ENCODE data around the gene BCL11B.

Gene BCL11B

DNA sequence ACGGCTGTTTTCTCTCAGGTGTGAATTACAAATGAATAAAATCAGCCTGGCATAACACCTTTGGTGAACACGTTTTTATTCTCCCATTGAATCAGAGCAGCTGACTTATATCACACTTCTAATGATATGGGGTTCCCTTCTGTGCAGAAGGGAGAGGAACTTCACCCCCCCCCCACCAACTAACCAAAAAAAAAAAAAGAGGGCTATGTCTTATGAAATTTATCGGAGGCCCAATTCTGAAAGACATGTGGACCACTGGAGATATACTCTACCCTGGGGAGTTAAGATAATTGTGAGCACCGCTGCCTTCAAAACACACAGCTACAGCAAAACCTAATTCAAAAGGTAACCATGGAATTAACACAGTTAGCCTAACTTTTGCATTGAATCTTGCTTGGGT, 4.6 kb downstream of the BCL11B start:
- DNase-seq = no peak

DNA sequence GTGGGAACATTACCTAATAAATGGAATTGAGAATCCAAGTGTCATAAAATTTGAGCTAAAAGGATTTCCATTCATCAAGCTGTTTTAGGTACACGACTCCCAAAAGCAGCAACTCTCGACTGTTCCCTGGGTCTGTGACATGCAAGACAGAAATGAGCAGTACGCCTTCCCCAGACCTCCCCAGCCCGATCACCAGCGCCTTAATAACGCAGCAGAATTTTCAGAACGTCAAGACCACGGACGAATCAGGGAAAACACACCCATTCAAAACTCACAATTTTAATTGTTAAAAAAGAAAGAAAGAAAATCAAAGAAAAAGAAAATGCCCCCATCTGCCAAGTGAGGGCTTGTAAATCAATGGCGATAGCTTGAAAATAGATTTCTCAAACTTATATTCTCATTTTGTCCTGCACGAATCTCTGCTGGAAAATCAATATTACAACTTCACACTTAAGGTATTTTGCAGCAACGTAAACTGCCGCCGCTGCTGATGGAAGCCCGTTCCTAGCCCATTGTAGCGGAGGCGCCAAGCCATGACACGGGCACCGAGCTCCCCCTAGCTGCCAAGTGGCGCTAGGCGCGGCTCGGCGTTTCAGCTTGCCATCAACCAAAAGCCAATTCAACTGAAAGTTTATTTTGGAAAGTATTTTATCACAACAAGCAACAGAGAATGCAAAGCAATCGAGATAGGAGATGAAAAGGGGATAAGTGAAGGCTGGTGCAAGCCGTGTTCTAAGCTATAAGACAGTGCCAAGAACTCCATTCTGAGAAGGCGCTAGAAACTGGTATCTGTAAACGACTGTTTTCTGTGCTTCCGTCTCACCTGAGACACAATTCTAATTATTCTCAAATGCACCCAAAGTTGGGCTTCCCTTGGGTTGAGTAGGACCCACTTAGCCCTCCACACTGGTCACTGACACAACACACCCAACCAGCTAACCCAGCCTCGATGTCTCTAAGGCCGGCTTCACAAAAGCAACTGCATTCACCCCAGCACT, 5.5 kb downstream of the BCL11B start:
- DNase-seq = peak; percentile 83

DNA sequence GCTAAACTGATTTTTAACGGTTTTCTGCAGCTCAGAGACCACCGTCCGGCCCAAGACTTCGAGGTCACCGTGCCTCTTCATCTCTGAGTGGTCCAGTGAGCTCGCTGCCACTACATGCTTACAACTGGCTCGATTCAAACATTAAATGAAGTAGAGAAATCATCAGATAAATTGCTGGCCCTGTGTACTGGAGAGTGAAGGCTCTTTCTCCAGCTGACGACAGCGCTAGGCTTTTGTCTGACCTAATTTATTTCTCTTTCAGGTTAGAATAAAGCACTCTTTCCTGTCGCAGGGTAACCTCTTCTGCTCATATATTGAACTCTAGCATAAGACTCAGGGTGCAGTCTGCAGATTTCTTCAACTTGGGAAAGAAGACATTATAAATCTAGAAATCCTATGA, 6.4 kb downstream of the BCL11B start:
- no peak for DNase-seq

DNA sequence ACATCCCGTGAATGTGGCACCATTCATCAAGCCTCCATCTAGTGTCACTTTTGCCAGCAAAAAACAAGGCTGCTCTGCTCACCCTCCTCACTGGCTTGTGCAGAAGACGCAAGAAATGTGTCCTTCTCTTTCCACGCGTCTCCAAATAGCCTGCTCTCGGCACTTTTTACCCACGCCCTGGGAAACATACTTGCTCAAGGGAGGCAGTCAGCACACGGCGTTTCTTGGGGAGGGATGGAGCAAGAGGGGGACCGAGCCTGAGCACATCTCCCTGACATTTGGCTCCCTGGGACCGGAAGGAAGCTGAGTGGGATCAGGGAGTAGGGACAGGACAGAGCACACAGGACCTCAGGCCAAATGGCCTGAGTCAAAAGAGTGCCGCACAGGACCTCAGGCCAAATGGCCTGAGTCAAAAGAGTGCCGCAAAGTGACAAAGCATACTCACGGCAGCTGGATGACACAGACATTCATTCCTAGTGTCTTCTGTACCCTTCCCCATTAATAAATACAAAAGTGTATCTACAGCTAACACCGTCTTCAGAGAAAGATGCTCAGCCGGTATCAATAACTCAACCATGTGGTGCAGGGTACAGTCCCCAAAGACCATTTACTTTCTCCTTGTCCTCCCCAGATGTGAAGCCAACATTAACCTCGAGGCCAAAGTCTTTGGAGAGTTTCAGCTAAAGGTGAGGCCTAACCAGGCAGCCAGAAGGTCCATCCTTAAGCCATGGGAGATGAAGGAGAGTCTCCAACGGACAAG, 7.1 kb downstream of the BCL11B start:
- DNase-seq = no peak

DNA sequence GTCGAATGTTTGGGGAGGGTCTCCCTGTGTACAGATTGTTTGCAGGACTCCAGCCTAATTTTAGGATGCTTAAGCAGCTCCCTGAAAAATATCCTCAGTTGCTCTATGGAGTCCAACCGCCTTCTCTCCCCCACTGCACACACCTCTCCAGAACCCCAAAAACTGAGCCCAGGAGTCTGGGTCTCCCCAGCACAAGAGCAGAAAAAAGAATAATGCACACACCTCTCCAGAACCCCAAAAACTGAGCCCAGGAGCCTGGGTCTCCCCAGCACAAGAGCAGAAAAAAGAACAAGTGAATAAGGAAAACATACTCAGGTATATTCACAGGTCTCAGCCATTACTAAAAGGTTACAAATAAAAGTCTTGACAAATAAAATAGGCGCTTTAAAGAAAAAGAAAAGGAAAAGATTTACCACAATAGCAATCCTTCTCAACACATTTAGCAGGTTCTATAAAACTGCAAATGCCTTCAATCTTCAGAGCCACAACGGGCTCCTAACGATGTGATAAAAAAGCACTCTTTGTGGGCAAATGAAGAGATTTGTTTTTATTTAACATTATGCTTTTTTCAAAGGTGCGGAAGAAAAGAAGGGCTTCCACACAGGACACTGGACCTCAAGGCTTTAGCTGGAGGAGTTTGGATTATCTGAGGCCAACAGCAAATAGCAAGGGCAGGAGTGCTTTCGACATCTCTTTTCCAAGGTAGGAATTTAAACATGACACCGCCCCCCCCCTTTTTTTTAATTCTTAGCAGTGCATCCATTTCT, 8.2 kb downstream of the BCL11B start:
- DNase-seq = no peak

DNA sequence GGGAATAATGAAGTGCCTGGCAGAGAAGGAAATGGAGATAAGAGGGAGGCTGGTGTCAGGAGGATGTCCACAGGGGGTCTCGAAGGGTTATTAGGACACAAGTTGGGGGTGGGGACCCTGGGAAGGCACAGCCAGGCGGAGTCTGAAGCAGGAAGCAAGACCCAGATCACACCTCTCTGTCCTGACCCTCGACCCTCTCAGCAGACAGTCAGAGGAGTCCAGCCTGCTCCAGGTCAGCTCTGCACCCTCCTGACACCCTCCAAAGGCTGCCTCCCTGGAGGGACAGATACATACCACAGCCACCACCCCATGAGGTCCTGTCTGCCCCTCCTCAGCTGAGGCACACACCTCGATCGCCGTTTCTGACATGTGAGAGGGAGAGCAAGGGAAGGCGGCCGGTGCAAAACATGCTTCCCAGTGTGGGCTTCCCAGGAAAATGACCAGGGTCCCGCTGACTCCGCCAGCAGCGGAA, 9.0 kb downstream of the BCL11B start:
- DNase-seq = no peak

DNA sequence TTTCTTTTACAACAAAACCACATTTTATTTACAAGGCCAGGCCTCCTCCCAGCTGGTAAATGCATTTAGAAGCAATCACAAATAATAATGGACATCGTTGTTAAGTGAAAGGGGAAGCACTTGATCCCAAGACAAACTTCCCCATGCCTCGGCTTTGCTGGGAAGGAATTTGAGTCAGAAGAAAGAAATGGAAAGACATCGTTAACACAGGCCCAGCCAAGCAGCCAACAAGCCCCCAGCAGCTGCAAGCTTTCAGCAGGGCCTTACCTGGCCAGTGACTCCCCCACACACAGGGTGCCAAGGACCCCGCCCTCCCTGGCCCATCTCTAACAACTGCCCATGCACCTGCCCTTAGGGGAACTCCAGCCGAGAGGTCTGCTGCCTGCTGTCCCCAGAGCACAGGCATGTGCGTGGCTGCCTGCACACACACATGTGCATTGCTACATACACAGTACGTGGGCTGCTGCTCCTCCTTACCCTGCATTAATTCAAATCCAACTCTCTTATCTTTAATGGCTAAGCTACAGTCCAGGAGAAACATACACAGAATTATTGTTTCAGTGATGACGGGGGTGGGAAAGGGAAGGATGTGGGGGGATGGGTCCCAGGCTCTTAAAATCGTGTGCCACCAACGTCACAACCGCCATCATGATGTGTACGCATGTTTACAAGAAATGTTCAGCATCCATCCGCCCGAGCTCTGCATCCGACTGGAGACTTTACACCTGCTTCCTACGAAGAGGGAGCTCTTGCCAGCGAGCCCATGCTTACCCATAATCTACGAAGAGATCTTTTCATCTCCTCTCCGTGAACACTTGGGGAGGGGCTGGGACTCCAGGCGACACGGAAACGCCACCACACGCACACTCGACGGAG, 9.8 kb downstream of the BCL11B start:
- peak; percentile 36 for DNase-seq

DNA sequence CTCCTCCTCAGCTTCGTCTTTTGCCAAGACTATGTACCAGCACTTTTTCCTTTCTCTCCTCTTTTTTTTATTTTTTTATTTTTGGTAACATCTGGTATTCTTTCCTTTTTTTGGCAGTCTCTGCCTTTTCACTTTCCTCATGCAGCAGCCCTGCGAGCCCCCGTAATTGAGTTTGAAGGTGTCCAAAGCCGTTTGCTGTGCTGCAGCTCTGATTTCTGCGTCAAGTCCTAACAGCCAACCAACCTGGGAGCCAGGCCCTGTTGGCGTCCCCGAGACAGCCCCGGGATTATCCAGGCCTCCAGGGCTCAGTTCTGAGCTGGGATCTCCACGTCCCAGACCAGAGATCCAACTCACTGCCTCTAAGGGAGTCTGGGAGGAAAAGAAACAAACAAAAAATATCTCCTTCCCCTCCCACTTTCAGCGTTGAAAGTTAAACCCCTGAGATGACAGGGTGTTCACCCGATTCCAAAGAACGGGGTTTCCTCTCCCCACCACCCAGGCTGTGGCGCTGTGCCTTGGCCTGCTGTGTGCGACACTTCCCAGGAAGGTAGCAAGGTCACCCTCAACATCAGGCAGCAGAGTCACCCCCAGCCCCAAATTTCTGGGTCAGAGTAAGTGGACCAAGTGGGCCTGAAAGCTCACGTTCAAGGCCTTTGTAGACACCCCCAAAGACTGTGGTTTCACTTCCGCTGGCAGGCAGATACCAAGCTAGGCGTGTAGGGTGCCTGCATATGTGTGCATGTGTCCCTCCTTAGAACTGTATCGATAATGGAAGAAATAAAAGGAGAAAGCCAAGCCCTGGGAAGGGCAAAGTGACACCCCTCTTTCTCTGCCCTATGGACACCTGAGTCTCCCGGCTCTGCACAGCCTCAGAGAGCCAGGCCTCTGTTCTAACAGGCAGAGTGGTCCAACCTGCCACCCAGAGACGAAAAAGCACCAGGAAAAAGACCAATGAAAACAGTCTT, 11.1 kb downstream of the BCL11B start:
- no peak for DNase-seq

DNA sequence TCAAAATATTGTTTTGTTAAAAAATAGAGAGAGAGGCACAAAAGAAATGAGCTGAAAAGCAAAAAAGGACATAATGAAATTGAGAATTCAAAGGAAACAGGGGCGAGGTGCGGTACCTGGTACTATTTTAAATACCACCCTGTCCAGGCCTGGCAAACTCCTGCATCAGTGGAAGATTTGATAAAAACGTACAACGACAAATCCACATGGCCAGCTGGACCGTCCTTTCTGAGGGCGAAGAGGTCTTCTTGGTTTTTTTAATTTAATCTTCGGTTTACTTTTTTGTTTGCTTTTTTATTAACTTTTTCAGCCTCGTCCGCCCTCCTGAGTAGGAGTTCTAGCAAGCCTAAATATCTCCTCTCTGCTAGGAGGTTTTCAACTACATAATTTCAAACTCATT, 11.9 kb downstream of the BCL11B start:
- DNase-seq = no peak

DNA sequence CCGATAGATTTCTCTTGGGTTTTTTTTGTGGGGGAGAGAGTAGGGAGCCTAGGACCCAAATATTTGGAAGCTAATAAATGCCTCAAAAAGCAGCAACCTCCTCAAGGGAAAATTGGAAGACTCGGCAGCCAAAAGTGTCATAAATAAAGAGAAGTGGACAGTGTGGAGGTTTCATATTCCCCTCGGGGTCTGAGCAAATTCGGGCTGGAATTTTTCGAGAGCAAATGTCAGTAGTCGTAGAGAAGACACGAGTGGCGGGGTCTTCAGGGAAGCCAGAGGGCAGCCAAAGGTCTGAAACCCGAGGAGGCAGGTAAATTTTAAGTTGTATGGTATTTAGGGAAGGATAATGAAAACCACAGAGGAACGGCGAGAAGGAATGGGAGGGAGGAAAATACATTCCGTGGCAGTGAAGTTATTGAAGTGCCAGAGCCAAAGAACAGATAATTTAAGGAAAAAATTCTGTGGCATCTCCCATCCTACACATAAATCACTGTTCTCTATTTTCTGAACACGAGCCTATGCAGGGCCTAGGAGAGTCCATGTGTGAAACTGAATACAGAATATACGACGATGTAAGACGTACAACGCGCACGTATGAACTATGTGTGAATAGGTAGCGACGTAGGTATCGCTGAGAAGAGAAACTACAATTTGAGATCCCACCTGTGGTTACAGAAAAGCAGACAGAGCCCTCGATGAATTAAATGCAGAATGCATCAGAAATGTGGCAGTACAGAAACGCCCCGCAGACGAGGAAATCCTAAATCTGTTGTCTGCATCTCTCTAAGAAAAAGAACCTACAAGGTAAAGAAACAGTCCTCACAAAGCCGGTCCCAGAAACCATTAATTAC, 12.9 kb downstream of the BCL11B start:
- no peak for DNase-seq

DNA sequence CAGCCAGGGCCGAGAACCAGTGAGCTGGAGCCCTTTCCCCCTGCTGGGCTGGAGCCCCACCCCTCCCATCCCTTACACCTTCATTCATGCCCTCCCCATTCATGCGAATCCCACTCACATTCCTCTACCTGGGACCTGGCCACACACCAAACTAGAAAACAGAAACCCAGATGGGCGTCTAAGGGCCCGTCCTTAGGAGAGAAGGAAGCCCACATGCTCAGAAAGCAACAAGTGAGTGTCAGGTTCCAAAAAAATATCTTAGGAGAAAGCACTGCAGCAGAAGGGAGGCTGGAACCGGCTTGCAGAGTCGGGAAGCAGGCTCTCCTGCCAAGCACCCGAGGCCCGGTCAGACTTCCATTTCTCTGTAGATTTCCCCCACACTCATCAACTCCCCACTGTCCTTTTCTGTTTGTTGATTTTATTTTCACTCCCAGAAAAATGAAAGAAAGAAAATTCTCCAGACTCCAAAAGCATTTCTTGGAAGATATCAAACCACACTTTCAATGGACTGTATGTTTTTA, 13.6 kb downstream of the BCL11B start:
- DNase-seq = no peak

DNA sequence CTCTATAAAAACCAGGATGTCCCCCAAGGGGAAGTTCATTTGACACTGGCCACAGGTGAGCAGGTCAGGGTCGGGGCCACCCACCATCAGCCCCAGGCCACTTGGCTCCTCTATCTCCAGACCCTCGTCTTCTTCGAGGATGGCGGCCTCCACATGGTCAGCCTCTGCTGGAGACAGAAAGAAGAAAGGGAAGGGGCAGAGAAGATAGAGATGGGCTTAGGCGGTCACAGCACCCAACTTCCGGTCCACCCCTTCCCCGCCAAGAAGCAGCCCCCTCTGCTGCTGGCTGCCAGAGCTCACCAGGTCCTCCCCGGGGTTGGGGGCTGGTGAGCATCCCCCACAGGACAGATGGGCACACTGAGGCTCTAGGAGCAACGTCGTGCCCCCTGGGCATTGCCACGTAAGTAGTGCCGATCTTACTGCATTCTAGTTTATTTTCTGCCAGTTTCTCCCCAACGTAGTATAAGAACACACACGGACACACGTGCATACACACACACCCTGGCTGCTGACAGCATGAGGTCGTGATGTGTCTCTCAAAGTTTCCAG, 14.2 kb downstream of the BCL11B start:
- no peak for DNase-seq

DNA sequence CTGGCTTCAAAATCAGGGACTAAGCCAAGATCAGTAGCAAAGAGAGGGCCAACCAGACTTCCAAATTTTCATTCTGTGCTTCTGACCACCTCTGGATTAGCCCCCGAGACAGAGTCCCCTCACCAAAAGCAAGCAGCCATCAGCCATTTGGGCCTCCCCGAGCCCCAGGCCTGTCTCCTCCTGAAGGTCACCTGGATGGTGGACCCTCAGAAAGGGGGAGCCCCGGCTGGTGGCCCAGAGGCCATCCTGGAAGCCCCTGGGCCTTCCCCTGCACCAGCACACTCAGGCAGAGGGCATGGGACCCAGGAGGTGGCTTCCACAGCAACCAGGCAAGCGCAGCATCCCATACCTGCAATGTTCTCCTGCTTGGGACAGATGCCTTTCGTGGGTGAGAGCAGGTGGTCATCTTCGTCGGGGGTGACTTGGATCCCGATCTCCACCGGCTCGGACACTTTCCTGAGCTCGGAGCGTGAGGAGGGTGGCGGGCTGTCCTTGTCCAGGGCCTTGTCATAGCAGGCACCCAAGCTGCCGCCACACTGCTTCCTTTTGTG, 14.8 kb downstream of the BCL11B start:
- DNase-seq = no peak

DNA sequence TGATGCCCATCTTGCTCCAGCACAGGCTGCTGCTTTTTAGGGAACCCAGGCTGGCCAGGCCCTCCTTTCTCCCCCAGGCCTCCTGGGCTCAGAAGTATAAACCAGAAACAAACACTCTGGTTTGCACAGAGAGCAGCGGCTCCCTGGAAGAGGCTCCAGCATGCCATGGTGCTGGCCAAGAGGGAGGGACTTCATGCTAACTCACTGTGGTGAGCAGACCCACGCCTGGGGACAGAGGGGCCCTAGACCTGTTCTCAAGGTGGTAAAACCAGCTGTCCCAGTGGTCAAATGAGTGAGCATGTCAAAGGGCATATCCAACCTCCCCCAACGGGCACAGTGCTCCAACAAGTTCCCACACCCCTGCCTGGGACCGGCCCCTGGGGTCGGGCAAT, 15.5 kb downstream of the BCL11B start:
- DNase-seq = no peak

DNA sequence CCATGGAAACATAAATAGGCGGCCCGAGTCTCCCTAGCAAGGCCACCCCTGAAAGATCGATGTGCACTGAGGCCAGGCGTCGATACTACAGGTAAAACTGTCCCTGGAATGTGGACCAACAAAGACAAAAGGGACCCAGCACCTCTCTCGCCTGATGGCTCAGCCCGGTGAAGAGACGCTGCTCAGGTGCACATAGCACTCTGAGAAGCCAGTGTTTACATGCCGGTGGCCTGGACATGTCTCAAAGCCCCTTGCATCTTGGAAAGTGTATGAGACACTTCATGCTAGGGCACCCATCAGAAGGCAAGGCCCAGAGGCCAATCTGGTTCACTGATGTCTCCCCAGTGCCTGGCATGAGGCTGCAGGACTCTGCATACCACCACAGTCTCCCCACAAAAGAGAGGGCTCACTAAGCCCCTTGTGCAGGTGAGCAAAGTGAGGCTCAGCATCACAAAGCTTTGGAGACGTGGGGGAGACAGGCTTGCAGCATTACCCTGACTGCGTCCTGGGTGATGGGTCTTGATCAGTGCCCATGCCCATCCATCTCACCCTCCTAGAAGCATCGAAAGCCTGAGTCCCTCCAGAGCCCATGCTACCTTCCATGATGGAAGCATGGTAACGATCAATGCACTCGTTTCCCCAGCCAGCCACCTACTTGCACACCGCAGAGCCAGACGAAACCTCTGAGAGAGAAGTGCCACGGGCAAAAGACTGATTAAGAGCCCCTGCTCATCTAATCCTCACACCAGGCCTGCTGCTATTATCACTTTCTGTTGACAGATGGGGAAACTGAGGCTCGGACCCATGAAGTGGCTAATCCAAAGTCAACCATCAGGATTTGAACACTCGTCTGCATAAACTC, 16.1 kb downstream of the BCL11B start:
- DNase-seq = no peak

DNA sequence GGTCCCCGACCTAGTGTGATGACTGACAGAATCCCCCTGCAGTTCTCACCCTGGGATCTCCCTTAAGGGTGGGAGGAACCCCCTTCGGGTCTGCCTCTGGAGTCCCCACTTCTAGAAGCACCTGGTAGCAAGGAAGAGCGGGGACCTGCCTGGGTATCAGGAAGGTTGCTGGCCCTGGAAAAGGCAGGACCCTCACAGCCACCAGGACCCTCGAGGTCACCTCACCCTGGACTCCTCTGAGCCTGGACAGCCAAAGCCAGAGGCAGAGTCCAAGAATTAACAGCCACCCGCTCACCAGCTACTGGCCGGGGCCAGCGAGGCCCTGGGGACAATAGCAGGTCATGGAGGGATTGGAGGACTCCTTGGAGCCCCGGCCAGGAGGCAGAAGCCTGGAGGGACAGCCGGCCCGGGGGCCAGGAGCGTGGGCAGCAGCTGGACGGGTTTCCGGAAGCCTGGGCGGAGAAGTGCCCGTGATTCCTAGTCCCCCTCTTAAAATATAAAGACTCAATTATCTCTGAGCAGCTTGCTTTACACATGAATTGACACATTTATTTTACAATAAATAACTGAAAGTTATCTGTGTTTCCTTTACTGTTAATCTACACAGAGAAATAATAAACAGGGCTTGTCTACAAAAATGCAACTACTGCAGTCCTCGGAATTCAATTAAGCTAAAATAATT, 17.5 kb downstream of the BCL11B start:
- DNase-seq = no peak

DNA sequence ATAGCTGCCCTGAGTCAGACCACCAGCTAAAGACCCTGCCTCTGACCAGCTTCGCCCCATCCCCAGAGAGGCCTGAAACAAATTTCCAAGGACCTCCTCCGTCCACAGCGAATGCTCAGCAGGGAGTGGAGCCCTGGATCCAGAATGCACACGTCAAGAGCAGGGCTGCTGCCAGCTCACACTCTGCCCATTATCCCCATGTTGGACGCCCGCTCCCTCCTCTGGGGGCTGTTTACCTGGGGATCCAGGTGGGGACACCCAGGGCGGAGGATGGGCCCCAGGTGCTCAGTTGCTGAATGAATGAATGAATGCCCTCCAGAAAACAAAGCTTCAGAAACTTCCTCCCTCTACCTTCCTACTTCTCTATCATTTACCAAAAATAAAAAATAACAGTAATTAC, 18.1 kb downstream of the BCL11B start:
- no peak for DNase-seq
